ENCODE measurements around the gene GEMIN5.

Gene GEMIN5

GRCh38 chr5:154972476-154973080 lies 34.6 kb upstream of the GEMIN5 start:
- Histone ChIP-seq H3K36me3 (peaks cover 7% of the 10 kb centered on the region), H3K4me3 (ENCODE audit: low read depth, low read length) (no peak overlapping the region), H3K27me3 (no peaks in the 10 kb centered on the region), H3K9me3 (no peaks in the 10 kb centered on the region), H3K4me1 (no peaks in the 10 kb centered on the region)
- peak; percentile 85 for TF ChIP-seq CTCF (IDR thresholded peaks at IDR 0.05; ENCODE audit: low read depth, low read length)
- peak; percentile 55 for DNase-seq

GRCh38 chr5:154971501-154971900 lies 33.5 kb upstream of the GEMIN5 start:
- Histone ChIP-seq H3K27me3 (no peaks in the 10 kb centered on the region), H3K9me3 (no peaks in the 10 kb centered on the region), H3K4me1 (no peaks in the 10 kb centered on the region), H3K36me3 (peaks cover 12% of the 10 kb centered on the region), H3K4me3 (ENCODE audit: low read depth, low read length) (no peak overlapping the region)
- TF ChIP-seq CTCF (IDR thresholded peaks at IDR 0.05; ENCODE audit: low read depth, low read length): no peak
- no peak for DNase-seq

GRCh38 chr5:154970759-154971158 lies 32.7 kb upstream of the GEMIN5 start:
- no peak overlapping the region for H3K4me3 ChIP-seq (ENCODE audit: low read depth, low read length)
- H3K36me3 ChIP-seq: peaks cover 12% of the 10 kb centered on the region
- no peak for DNase-seq
- no peaks in the 10 kb centered on the region for H3K27me3 ChIP-seq
- H3K4me1 ChIP-seq: no peaks in the 10 kb centered on the region
- no peaks in the 10 kb centered on the region for H3K9me3 ChIP-seq
- no peak for TF ChIP-seq CTCF (IDR thresholded peaks at IDR 0.05; ENCODE audit: low read depth, low read length)

- H3K4me1 ChIP-seq: no peaks in the 10 kb centered on the region
- TF ChIP-seq CTCF (IDR thresholded peaks at IDR 0.05; ENCODE audit: low read depth, low read length): no peak
- H3K36me3 ChIP-seq: peaks cover 12% of the 10 kb centered on the region
- DNase-seq: no peak
- H3K9me3 ChIP-seq: no peaks in the 10 kb centered on the region
- no peak overlapping the region for H3K4me3 ChIP-seq (ENCODE audit: low read depth, low read length)
- H3K27me3 ChIP-seq: no peaks in the 10 kb centered on the region
Measured at GRCh38 chr5:154968953-154969352, 30.9 kb upstream of the GEMIN5 start.

GRCh38 chr5:154967421-154968024 lies 29.5 kb upstream of the GEMIN5 start:
- no peaks in the 10 kb centered on the region for H3K27me3 ChIP-seq
- H3K36me3 ChIP-seq: peaks cover 12% of the 10 kb centered on the region
- TF ChIP-seq CTCF (IDR thresholded peaks at IDR 0.05; ENCODE audit: low read depth, low read length): peak; percentile 66
- H3K9me3 ChIP-seq: no peaks in the 10 kb centered on the region
- no peak overlapping the region for H3K4me3 ChIP-seq (ENCODE audit: low read depth, low read length)
- peak; percentile 15 for DNase-seq
- H3K4me1 ChIP-seq: no peaks in the 10 kb centered on the region

- Histone ChIP-seq H3K36me3 (peaks cover 17% of the 10 kb centered on the region), H3K4me3 (ENCODE audit: low read depth, low read length) (no peak overlapping the region), H3K4me1 (no peaks in the 10 kb centered on the region), H3K27me3 (no peaks in the 10 kb centered on the region), H3K9me3 (no peaks in the 10 kb centered on the region)
- no peak for DNase-seq
- no peak for TF ChIP-seq CTCF (IDR thresholded peaks at IDR 0.05; ENCODE audit: low read depth, low read length)
Measured at GRCh38 chr5:154966874-154967273, 28.9 kb upstream of the GEMIN5 start.

All from BE2C (cell line).